ENCODE measurements around the gene TAF1D.
A peak's percentile ranks its signal among the peaks of the same experiment; 100 is the strongest.

TAF1D gene

DNA sequence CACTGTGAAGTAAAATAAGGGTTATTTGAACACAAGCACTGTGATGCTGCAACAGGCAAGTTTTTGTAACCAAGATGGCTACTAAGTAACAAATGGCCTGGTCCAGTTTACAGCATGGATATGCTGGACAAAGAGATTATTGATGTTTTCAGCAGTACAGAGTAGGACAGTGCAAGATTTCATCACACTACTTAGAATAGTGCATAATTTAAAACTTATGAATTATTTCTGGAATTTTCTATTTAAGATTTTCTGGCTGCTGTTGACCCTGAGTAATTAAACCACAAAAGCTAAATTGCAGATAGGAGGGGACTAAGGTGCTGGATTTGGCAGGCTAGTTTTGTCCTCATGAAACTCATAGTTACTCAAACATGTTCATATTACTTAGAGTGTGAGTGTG, 46.7 kb downstream of the TAF1D start:
- H3K27ac ChIP-seq (replicated peaks): no peak overlapping the region
- TF ChIP-seq POLR2AphosphoS5 (IDR thresholded peaks at IDR 0.05; ENCODE audit: low read depth) (no peak), REST (IDR thresholded peaks at IDR 0.05; ENCODE audit: insufficient replicate concordance, low read depth) (no peak), GABPA (IDR thresholded peaks at IDR 0.05; ENCODE audit: low read depth) (no peak), CTCF (IDR thresholded peaks at IDR 0.05; ENCODE audit: insufficient read depth, low read length) (no peak), SPI1 (IDR thresholded peaks at IDR 0.05; ENCODE audit: borderline replicate concordance, low read depth) (no peak)
- DNase-seq (ENCODE audit: low read depth in 1 of 2, low spot score in 1 of 2): no peak

GRCh38 chr11:93694109-93694508, 47.2 kb downstream of the TAF1D start:
- no peak for TF ChIP-seq POLR2AphosphoS5 (IDR thresholded peaks at IDR 0.05; ENCODE audit: low read depth)
- TF ChIP-seq CTCF (IDR thresholded peaks at IDR 0.05; ENCODE audit: insufficient read depth, low read length): no peak
- TF ChIP-seq GABPA (IDR thresholded peaks at IDR 0.05; ENCODE audit: low read depth): no peak
- no peak for TF ChIP-seq REST (IDR thresholded peaks at IDR 0.05; ENCODE audit: insufficient replicate concordance, low read depth)
- TF ChIP-seq SPI1 (IDR thresholded peaks at IDR 0.05; ENCODE audit: borderline replicate concordance, low read depth): no peak
- H3K27me3 ChIP-seq (ENCODE audit: insufficient read depth, poor library complexity, severe bottlenecking): no peaks in the 10 kb centered on the region
- H3K27ac ChIP-seq (replicated peaks): no peak overlapping the region
- DNase-seq (ENCODE audit: low read depth in 1 of 2, low spot score in 1 of 2): no peak
- H3K4me3 ChIP-seq (replicated peaks; ENCODE audit: insufficient read depth, low read length): no peak overlapping the region

More for the DNA sequence above, 46.7 kb downstream of the TAF1D start:
- H3K27me3 ChIP-seq (ENCODE audit: insufficient read depth, poor library complexity, severe bottlenecking): no peaks in the 10 kb centered on the region
- no peak overlapping the region for H3K4me3 ChIP-seq (replicated peaks; ENCODE audit: insufficient read depth, low read length)

GRCh38 chr11:93689240-93689639, 52.1 kb downstream of the TAF1D start:
- H3K27me3 ChIP-seq (ENCODE audit: insufficient read depth, poor library complexity, severe bottlenecking): no peaks in the 10 kb centered on the region
- TF ChIP-seq POLR2AphosphoS5 (IDR thresholded peaks at IDR 0.05; ENCODE audit: low read depth): no peak
- TF ChIP-seq GABPA (IDR thresholded peaks at IDR 0.05; ENCODE audit: low read depth): no peak
- no peak for TF ChIP-seq CTCF (IDR thresholded peaks at IDR 0.05; ENCODE audit: insufficient read depth, low read length)
- TF ChIP-seq SPI1 (IDR thresholded peaks at IDR 0.05; ENCODE audit: borderline replicate concordance, low read depth): peak; percentile 48; the same call in 1 of the 2 replicates
- H3K4me3 ChIP-seq (replicated peaks; ENCODE audit: insufficient read depth, low read length): no peak overlapping the region
- H3K27ac ChIP-seq (replicated peaks): peak overlapping the region; percentile 26; the same call in 1 of the 2 replicates
- DNase-seq (ENCODE audit: low read depth in 1 of 2, low spot score in 1 of 2): peak in 1 of 2 experiments; percentile 11

DNA sequence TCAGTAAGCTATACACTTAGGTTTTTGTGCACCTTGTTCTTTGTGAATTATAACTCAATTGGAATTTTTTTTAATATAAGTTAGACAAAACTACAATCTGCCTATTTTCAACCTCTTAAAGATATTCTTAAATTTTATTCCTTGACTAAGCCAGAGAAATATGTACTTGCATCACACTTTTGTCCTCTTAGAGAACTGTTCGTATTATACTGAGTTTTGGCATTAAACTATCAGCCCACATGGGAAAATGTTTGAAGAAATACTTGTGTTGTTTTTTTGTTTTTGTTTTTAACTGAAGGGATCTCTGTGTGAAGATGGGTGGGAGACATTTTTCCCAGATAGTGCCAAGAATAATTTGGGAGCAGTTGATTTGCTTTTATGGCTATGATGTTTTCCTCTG, 54.5 kb downstream of the TAF1D start:
- Histone ChIP-seq H3K27me3 (ENCODE audit: insufficient read depth, poor library complexity, severe bottlenecking) (no peaks in the 10 kb centered on the region), H3K4me3 (replicated peaks; ENCODE audit: insufficient read depth, low read length) (no peak overlapping the region), H3K27ac (replicated peaks) (no peak overlapping the region)
- DNase-seq (ENCODE audit: low read depth in 1 of 2, low spot score in 1 of 2): no peak
- no peak for TF ChIP-seq CTCF (IDR thresholded peaks at IDR 0.05; ENCODE audit: insufficient read depth, low read length)
- TF ChIP-seq GABPA (IDR thresholded peaks at IDR 0.05; ENCODE audit: low read depth): no peak
- TF ChIP-seq POLR2AphosphoS5 (IDR thresholded peaks at IDR 0.05; ENCODE audit: low read depth): no peak
- TF ChIP-seq REST (IDR thresholded peaks at IDR 0.05; ENCODE audit: insufficient replicate concordance, low read depth): no peak
- no peak for TF ChIP-seq SPI1 (IDR thresholded peaks at IDR 0.05; ENCODE audit: borderline replicate concordance, low read depth)
